ENCODE measurements around the gene PLAC9.

- no peak for TF ChIP-seq POLR2AphosphoS5 (IDR thresholded peaks at IDR 0.05; ENCODE audit: low read depth, low read length)
- TF ChIP-seq CTCF (IDR thresholded peaks at IDR 0.05): no peak
- no peak for TF ChIP-seq TCF7L2 (IDR thresholded peaks at IDR 0.05; ENCODE audit: low read depth, low read length)
- TF ChIP-seq REST (IDR thresholded peaks at IDR 0.05; ENCODE audit: insufficient read depth in 1 of 2, low read depth in 2 of 2, low read length in 1 of 2): no peak
Observed at GRCh38 chr10:80160361-80161320, 28.1 kb downstream of the PLAC9 start.
